Esophagus (tissue), 2 donors: ENCODE data around the gene RPS14. TPM values are rescaled to one million over a fixed set of nuclear protein-coding genes. Genes with fewer than 3 reads are reported as not detected.

Experiments used
- H3K27ac ChIP-seq, 2 donors: one replicate each; pipeline ENCODE4 v1.5.1; 2013; ENCODE audit warnings: low read depth in 2 of 2, mild to moderate bottlenecking in 2 of 2, inconsistent platforms in 1 of 2, low read length in 1 of 2, moderate library complexity in 1 of 2
- H3K27me3 ChIP-seq, 2 donors: one replicate each; pipeline ENCODE4 v1.6.1; 2013; ENCODE audit warnings: low read length in 2 of 2, control low read depth in 1 of 2, mild to moderate bottlenecking in 1 of 2; ENCODE audit not compliant: insufficient read depth in 2 of 2, control insufficient read depth in 1 of 2
- H3K36me3 ChIP-seq, 2 donors: one replicate each; pipeline ENCODE4 v1.6.1; 2013; ENCODE audit warnings: low read length in 1 of 2; ENCODE audit not compliant: control insufficient read depth in 2 of 2, insufficient read depth in 2 of 2
- H3K4me1 ChIP-seq, 2 donors: one replicate each; pipeline ENCODE4 v1.6.1; 2013; ENCODE audit warnings: low read length in 1 of 2; ENCODE audit not compliant: control insufficient read depth in 2 of 2, insufficient read depth in 2 of 2
- H3K4me3 ChIP-seq, 2 donors: one replicate each; pipeline ENCODE4 v1.5.1; 2013; ENCODE audit warnings: low read length in 2 of 2, mild to moderate bottlenecking in 2 of 2, low read depth in 1 of 2, moderate library complexity in 1 of 2
- H3K9me3 ChIP-seq, 2 donors: one replicate each; pipeline ENCODE4 v1.6.1; 2013; ENCODE audit warnings: mild to moderate bottlenecking in 2 of 2, low read depth in 1 of 2, low read length in 1 of 2, moderate library complexity in 1 of 2; ENCODE audit not compliant: control insufficient read depth in 2 of 2, insufficient read depth in 1 of 2
- WGBS, 2 donors: extraction: QIAGEN DNeasy Blood & Tissue Kit; methylation state at CpG; one replicate each; pipeline ENCODE4 v1.1.7; 2013; 5-methylcytosine and 5-hydroxymethylcytosine counted together
- polyA plus RNA-seq, 2 donors: library from polyadenylated mRNA; stranded (reverse); fragments of 200-250 nt; gene quantifications; one replicate each; pipeline ENCODE4 v1.2.3, GENCODE V29; 2013
- donor health status: healthy with polysubstance abuse.
- donor health status: Bipolar disorder and iron deficiency.

RPS14 gene
- polyA plus RNA-seq, 2 donors = 2,283 to 4,187 TPM

DNA sequence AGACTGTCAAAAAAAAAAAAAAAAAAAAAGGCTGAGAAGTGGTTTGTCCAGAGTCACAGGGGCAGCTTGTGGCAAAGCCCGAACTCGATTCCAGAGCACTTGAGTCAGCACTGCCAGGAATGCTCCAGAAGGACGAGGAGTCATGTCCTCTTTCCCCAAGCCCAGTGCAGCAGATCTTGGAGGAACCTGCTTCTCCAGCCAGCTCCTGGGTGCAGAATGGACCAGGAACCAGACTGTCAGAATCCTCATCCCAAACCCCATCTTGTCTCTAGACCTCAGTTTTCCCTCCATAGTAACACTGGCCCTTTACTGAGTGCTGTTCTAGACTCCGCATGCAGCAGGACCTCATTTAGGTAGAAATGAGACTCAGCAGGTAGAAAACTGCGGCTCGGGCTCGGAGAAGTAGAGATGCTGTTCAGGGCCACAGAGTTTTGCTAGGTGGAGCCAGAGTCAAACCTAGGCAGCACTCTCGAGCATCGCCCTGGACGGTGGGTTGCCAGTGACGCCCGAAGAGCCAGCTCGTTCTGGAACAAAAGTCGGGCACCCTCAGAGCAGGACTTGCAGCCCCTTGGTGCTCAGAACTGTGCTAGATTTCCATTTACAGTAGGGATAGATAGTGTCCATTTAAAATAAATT lies 52.3 kb downstream of the RPS14 start:
- Histone ChIP-seq H3K4me1 (no peaks in the 10 kb centered on the region), H3K9me3 (no peaks in the 10 kb centered on the region), H3K36me3 (peaks cover 20 to 38% of the 10 kb centered on the region in 2 donors), H3K27me3 (no peaks in the 10 kb centered on the region), H3K27ac (no peak overlapping the region), H3K4me3 (no peak overlapping the region)
- 89 to 90% methylated on average over 14 of the region's 14 CpGs for WGBS, 2 donors

DNA sequence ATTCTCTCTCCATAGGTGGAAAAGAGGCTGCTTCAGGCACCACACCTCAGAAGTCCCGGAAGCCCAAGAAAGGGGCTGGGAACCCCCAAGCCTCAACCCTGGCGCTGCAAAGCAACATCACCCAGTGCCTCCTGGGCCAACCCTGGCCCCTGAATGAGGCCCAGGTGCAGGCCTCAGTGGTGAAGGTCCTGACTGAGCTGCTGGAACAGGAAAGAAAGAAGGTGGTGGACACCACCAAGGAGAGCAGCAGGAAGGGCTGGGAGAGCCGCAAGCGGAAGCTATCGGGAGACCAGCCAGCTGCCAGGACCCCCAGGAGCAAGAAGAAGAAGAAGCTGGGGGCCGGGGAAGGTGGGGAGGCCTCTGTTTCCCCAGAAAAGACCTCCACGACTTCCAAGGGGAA lies 53.3 kb downstream of the RPS14 start:
- peaks cover 20 to 47% of the 10 kb centered on the region in 2 donors for H3K36me3 ChIP-seq
- no peaks in the 10 kb centered on the region for H3K27me3 ChIP-seq
- no peaks in the 10 kb centered on the region for H3K9me3 ChIP-seq
- H3K27ac ChIP-seq = no peak overlapping the region
- no peak overlapping the region for H3K4me3 ChIP-seq
- H3K4me1 ChIP-seq = no peaks in the 10 kb centered on the region
- WGBS, 2 donors = 95 to 97% methylated on average over 7 of the region's 7 CpGs

GRCh38 chr5:150395688-150395975 lies 53.9 kb downstream of the RPS14 start:
- WGBS, 2 donors = 84 to 93% methylated on average over 2 of the region's 2 CpGs
- Histone ChIP-seq H3K27me3 (no peaks in the 10 kb centered on the region), H3K4me3 (no peak overlapping the region), H3K36me3 (peaks cover 22 to 47% of the 10 kb centered on the region in 2 donors), H3K4me1 (no peaks in the 10 kb centered on the region), H3K9me3 (no peaks in the 10 kb centered on the region), H3K27ac (no peak overlapping the region)

DNA sequence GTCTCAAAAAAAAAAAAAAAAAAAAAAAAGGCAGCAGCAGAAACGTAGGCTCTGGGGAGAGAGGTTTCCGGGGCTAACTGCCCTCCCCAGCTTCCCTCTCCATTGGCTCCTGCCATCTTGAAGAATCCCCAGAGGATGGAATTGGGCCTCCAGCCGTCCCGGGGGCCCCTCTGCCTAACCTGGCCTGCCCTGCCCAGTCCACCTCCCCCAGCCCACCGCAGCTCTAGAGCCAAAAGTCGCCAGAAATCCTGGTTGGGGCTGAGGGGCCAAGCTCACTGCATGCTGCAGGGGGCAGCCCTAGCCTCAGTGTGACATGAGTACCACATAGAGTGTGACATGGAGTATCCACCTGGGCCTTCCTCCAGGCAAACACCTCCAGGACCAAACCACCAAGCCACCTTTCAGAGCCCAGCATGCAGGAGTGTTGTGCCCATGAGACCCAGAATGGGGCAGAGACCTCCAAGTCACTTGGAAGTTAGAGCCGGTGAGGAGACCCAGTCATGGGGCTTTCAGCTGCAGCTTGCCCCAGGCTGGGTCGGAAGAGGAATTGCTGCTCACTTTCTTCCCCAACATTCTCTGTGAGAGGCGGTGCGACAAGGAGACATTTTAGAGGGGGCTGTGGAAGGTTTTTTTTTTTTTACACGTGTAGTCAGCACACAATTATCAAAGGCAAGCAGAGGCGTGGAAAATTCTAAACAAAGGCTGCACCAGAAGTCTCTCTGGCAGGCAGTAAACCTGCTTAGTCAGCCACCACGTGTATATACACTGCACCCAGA lies 54.4 kb downstream of the RPS14 start:
- H3K27me3 ChIP-seq = no peaks in the 10 kb centered on the region
- no peak overlapping the region for H3K4me3 ChIP-seq
- 76% methylated on average over 13 of the region's 13 CpGs for WGBS, 2 donors
- no peaks in the 10 kb centered on the region for H3K4me1 ChIP-seq
- no peaks in the 10 kb centered on the region for H3K9me3 ChIP-seq
- no peak overlapping the region for H3K27ac ChIP-seq
- H3K36me3 ChIP-seq = peaks cover 26 to 44% of the 10 kb centered on the region in 2 donors

DNA sequence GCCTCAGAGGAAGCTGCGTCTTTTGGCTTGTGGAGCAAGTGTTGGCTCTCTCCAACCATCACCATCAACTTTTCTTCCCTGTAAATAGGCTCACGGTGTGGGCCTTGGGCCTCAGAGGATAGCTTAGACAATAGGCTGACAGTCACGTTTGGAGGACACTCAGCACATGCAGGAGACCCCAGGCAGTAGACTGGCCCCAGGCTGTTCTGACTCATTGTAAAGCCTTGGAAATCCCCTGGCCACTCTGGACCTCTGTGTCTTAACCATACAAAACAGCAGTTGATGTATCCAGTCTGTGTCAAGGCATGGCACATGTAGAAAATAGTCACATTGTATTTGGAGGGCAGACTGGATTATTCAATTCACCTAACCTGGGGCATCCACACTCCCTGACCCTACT lies 55.4 kb downstream of the RPS14 start:
- no peaks in the 10 kb centered on the region for H3K4me1 ChIP-seq
- no peak overlapping the region for H3K4me3 ChIP-seq
- H3K27me3 ChIP-seq = no peaks in the 10 kb centered on the region
- H3K27ac ChIP-seq = no peak overlapping the region
- no peaks in the 10 kb centered on the region for H3K9me3 ChIP-seq
- WGBS, 2 donors = 55 to 68% methylated on average over 3 of the region's 3 CpGs
- peaks cover 27 to 46% of the 10 kb centered on the region in 2 donors for H3K36me3 ChIP-seq

DNA sequence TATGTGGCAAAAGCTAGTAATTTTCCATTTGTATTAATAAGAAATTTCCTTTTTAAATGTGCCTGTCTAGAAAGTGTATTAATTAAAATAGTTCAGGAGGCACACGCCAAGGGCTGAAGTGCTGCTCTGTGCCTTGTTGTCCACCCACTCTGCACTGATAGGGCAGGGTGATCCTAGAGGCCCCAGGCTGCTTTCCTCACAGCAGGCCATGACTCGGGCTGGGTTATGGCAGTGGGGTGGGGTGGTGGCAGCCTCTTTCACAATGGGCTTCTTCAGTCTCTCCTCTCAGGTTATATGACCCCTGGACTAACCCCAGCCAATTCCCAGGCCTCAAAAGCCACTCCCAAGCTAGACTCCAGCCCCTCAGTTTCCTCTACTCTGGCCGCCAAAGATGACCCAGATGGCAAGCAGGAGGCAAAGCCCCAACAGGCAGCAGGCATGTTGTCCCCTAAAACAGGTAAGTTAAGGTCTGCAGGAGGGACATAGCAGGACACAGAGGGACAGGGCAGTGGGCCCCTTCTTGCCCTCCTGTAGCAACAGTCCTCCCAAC lies 56.4 kb downstream of the RPS14 start:
- peaks cover 28 to 41% of the 10 kb centered on the region in 2 donors for H3K36me3 ChIP-seq
- no peaks in the 10 kb centered on the region for H3K9me3 ChIP-seq
- H3K4me1 ChIP-seq = no peaks in the 10 kb centered on the region
- 88 to 90% methylated on average over 3 of the region's 3 CpGs for WGBS, 2 donors
- H3K27me3 ChIP-seq = no peaks in the 10 kb centered on the region
- H3K4me3 ChIP-seq = no peak overlapping the region
- H3K27ac ChIP-seq = no peak overlapping the region

GRCh38 chr5:150392680-150393079 lies 56.9 kb downstream of the RPS14 start:
- Histone ChIP-seq H3K9me3 (no peaks in the 10 kb centered on the region), H3K4me1 (no peaks in the 10 kb centered on the region), H3K36me3 (peaks cover 32 to 46% of the 10 kb centered on the region in 2 donors), H3K27ac (no peak overlapping the region), H3K4me3 (no peak overlapping the region), H3K27me3 (no peaks in the 10 kb centered on the region)
- WGBS, 2 donors = 94% methylated on average over 7 of the region's 7 CpGs

Other genes starting within 250 kb of the RPS14 start
- gene CAMK2A, start 160.0 kb downstream of the RPS14 start, polyA plus RNA-seq = under 1 TPM; 0.11 to 0.24 TPM
- 1 to 10 TPM in 1 of 2 donors, under 1 TPM in 1; 0.77 to 1.6 TPM for gene ARSI, start 146.8 kb downstream of the RPS14 start, polyA plus RNA-seq
- gene TCOF1, start 92.0 kb downstream of the RPS14 start, polyA plus RNA-seq = 10 to 100 TPM; 13.0 to 13.5 TPM
- 100 to 1,000 TPM; 111 to 256 TPM for gene CD74, start 36.8 kb downstream of the RPS14 start, polyA plus RNA-seq
- gene NDST1, start 58.4 kb upstream of the RPS14 start, polyA plus RNA-seq = 10 to 100 TPM; 29.9 to 37.3 TPM
- gene SYNPO, start 190.9 kb upstream of the RPS14 start, polyA plus RNA-seq = 1 to 10 TPM; 4.3 to 5.0 TPM
- under 1 TPM; 0.05 to 0.24 TPM for gene MYOZ3, start 211.5 kb upstream of the RPS14 start, polyA plus RNA-seq